Osteocyte (in vitro differentiated cells): ENCODE results near the gene CYB5A. TPM values are rescaled to one million over a fixed set of nuclear protein-coding genes. Genes with fewer than 3 reads are reported as not detected.
"Not testable (repeated sequence)": the region's sequence is repeated elsewhere in the genome, so short reads cannot be mapped to it uniquely, and the experiment has no call there.

Experiments used
- DNase-seq: peaks from one replicate; pipeline ENCODE4 v3.0.0; 2021; ENCODE audit warnings: mixed read lengths; ENCODE audit not compliant: unreplicated experiment; ENCODE audit errors: extremely low spot score
- H3K27ac Mint-ChIP-seq: one replicate; pipeline ENCODE4 v1.8.0; 2021; ENCODE audit warnings: mild to moderate bottlenecking, mixed read lengths; ENCODE audit not compliant: unreplicated experiment
- H3K27me3 Mint-ChIP-seq: one replicate; pipeline ENCODE4 v1.8.0; 2021; ENCODE audit warnings: mixed read lengths; ENCODE audit not compliant: unreplicated experiment
- H3K36me3 Mint-ChIP-seq: one replicate; pipeline ENCODE4 v1.8.0; 2021; ENCODE audit warnings: mixed read lengths; ENCODE audit not compliant: unreplicated experiment
- H3K4me1 Mint-ChIP-seq: one replicate; pipeline ENCODE4 v1.8.0; 2021; ENCODE audit warnings: mixed read lengths; ENCODE audit not compliant: unreplicated experiment
- H3K4me3 Mint-ChIP-seq: one replicate; pipeline ENCODE4 v1.8.0; 2021; ENCODE audit warnings: mild to moderate bottlenecking, moderate library complexity, mixed read lengths; ENCODE audit not compliant: unreplicated experiment
- H3K9me3 Mint-ChIP-seq: one replicate; pipeline ENCODE4 v1.8.0; 2021; ENCODE audit warnings: mixed read lengths; ENCODE audit not compliant: unreplicated experiment
- total RNA-seq: library from RNA; stranded (reverse); gene quantifications from 2 replicates; pipeline ENCODE4 v1.2.1, GENCODE V29; 2021
- TF ChIP-seq, protein P1 (sequence below): fragments of 200-600 bp; sonication (generic); IDR thresholded peaks from 2 replicates; pipeline ENCODE4 v1.5.0; 2021; ENCODE audit warnings: antibody characterized with exemption, mild to moderate bottlenecking, moderate library complexity

CYB5A gene
- total RNA-seq, 1 donor from 2014 or later: 28.2 TPM

DNA sequence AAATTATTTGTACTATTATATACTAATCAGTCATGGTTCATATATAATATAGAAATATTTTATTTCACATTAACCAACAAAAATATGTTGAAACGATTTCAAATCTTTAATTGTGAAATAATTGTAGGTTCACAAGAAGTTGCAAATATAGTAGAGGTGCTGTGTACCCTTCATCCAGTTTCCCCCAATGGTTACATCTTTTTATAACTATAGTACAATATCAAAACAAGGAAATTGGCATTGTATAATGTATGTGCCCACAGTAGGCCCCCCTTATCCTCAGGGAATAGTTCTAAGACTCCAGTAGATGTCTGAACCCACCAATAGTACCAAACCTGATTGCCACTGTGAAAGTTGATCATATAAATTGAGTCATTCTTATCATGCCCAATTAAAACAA is 7.4 kb upstream of the CYB5A start:
- Mint-ChIP-seq H3K4me1 (no peaks in the 10 kb centered on the region), H3K4me3 (no peak overlapping the region), H3K9me3 (no peaks in the 10 kb centered on the region), H3K27me3 (peaks cover 36% of the 10 kb centered on the region), H3K27ac (no peak overlapping the region), H3K36me3 (no peaks in the 10 kb centered on the region)
- DNase-seq: no peak
- TF ChIP-seq, protein P1, sequence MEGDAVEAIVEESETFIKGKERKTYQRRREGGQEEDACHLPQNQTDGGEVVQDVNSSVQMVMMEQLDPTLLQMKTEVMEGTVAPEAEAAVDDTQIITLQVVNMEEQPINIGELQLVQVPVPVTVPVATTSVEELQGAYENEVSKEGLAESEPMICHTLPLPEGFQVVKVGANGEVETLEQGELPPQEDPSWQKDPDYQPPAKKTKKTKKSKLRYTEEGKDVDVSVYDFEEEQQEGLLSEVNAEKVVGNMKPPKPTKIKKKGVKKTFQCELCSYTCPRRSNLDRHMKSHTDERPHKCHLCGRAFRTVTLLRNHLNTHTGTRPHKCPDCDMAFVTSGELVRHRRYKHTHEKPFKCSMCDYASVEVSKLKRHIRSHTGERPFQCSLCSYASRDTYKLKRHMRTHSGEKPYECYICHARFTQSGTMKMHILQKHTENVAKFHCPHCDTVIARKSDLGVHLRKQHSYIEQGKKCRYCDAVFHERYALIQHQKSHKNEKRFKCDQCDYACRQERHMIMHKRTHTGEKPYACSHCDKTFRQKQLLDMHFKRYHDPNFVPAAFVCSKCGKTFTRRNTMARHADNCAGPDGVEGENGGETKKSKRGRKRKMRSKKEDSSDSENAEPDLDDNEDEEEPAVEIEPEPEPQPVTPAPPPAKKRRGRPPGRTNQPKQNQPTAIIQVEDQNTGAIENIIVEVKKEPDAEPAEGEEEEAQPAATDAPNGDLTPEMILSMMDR: no peak

DNA sequence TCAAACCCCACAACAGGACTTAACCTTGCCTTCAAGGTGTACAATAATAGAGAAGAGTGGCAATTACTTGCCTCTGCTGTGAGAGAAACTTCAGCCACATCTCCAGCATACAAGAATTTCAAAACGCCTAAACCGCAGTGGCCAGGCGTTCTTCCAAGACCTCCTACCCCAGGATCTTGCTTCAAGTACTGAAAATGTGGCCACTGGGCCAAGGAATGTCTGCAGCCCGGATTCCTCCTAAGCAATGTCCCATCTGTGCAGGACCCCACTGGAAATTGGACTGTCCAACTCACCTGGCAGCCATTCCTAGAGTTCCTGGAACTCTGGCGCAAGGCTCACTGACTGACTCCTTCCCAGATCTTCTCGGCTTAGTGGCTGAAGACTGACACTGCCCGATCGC is 2.8 kb upstream of the CYB5A start:
- DNase-seq: no peak
- TF ChIP-seq, protein P1: no peak
- H3K36me3 Mint-ChIP-seq: no peaks in the 10 kb centered on the region
- H3K27me3 Mint-ChIP-seq: peaks cover 2% of the 10 kb centered on the region
- H3K4me1 Mint-ChIP-seq: peaks cover 16% of the 10 kb centered on the region
- H3K9me3 Mint-ChIP-seq: no peaks in the 10 kb centered on the region
- no peak overlapping the region for H3K27ac Mint-ChIP-seq
- no peak overlapping the region for H3K4me3 Mint-ChIP-seq

- H3K27me3 Mint-ChIP-seq, H3K27ac Mint-ChIP-seq, H3K9me3 Mint-ChIP-seq, DNase-seq, H3K36me3 Mint-ChIP-seq: not testable (repeated sequence)
- H3K4me1 Mint-ChIP-seq: peaks cover 31% of the 10 kb centered on the region
- peak overlapping the region; percentile 95 for H3K4me3 Mint-ChIP-seq
These were observed 1.2 kb upstream of the CYB5A start for GRCh38 chr18:74292982-74293381.

- H3K27ac Mint-ChIP-seq: peak overlapping the region; percentile 72
- H3K36me3 Mint-ChIP-seq: no peaks in the 10 kb centered on the region
- no peaks in the 10 kb centered on the region for H3K27me3 Mint-ChIP-seq
- DNase-seq: no peak
- peak overlapping the region; percentile 95 for H3K4me3 Mint-ChIP-seq
- H3K4me1 Mint-ChIP-seq: peaks cover 31% of the 10 kb centered on the region
- H3K9me3 Mint-ChIP-seq: no peaks in the 10 kb centered on the region
- TF ChIP-seq, protein P1: no peak
These were observed 737 bp upstream of the CYB5A start for GRCh38 chr18:74292541-74292858.

GRCh38 chr18:74291472-74291770 is 342 bp downstream of the CYB5A start:
- Mint-ChIP-seq H3K36me3 (no peaks in the 10 kb centered on the region), H3K9me3 (no peaks in the 10 kb centered on the region), H3K27me3 (no peaks in the 10 kb centered on the region), H3K4me1 (peaks cover 33% of the 10 kb centered on the region), H3K27ac (peak overlapping the region; percentile 77), H3K4me3 (peak overlapping the region; percentile 95)
- no peak for DNase-seq
- TF ChIP-seq, protein P1: no peak

GRCh38 chr18:74290794-74291471 is 830 bp downstream of the CYB5A start:
- H3K36me3 Mint-ChIP-seq: no peaks in the 10 kb centered on the region
- H3K4me1 Mint-ChIP-seq: peaks cover 33% of the 10 kb centered on the region
- DNase-seq: no peak
- TF ChIP-seq, protein P1: no peak
- H3K27ac Mint-ChIP-seq: no peak overlapping the region
- H3K4me3 Mint-ChIP-seq: peak overlapping the region; percentile 95
- no peaks in the 10 kb centered on the region for H3K27me3 Mint-ChIP-seq
- H3K9me3 Mint-ChIP-seq: no peaks in the 10 kb centered on the region
